22Rv1 (cell line): ENCODE measurements around the gene FARP1.

Experiments
- ZFX ChIP-seq: fragments of 450-650 bp; IDR thresholded peaks from 2 replicates; pipeline ENCODE4 v1.6.1; 2017; ENCODE audit warnings: antibody characterized with exemption, borderline replicate concordance
- TF ChIP-seq, protein P1 (sequence below): fragments of 450-650 bp; IDR thresholded peaks from 2 replicates; pipeline ENCODE4 v1.5.1; 2017; ENCODE audit warnings: mild to moderate bottlenecking

DNA sequence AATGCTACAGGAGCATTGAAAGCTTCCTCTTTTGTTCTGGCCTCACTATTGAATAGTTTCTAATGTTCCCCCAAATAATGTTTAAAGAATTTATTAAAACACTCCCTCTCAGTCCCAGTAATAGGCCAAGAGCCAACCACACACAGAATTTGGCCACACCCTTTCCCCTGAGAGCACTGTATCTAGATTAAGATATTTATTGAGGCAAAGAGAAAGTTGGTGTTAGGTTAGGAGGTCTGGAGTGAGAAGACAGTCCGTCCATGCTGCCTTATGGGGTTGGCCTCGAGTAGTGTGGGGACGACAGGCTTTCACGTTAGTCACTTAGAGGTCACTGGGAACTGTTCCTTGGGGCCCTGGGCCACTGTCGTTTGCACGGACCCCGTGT, 157.1 kb downstream of the FARP1 start:
- TF ChIP-seq, protein P1, sequence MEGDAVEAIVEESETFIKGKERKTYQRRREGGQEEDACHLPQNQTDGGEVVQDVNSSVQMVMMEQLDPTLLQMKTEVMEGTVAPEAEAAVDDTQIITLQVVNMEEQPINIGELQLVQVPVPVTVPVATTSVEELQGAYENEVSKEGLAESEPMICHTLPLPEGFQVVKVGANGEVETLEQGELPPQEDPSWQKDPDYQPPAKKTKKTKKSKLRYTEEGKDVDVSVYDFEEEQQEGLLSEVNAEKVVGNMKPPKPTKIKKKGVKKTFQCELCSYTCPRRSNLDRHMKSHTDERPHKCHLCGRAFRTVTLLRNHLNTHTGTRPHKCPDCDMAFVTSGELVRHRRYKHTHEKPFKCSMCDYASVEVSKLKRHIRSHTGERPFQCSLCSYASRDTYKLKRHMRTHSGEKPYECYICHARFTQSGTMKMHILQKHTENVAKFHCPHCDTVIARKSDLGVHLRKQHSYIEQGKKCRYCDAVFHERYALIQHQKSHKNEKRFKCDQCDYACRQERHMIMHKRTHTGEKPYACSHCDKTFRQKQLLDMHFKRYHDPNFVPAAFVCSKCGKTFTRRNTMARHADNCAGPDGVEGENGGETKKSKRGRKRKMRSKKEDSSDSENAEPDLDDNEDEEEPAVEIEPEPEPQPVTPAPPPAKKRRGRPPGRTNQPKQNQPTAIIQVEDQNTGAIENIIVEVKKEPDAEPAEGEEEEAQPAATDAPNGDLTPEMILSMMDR = no peak
- no peak for TF ChIP-seq ZFX
